B cell (primary cell): Measurements from ENCODE around the gene FYB2. TPM values are rescaled to one million over a fixed set of nuclear protein-coding genes. Genes with fewer than 3 reads are reported as not detected.

ENCODE experiments used
- ATAC-seq: fragments of 200-7000 bp; cut with Tn5 transposase; one replicate; pipeline ENCODE4 v1.10.0; 2021; ENCODE audit warnings: low read depth, mild to moderate bottlenecking, moderate number of reproducible peaks, moderate library complexity
- CTCF ChIA-PET: fragments of 350-600 bp; sonication (Branson Sonifier 250); formaldehyde crosslinking; loops from one replicate; lab custom pipeline; 2021; ENCODE audit warnings: antibody characterized with exemption, inconsistent platforms; lab: Charles Lee
- POLR2A ChIA-PET: fragments of 350-600 bp; sonication (Branson Sonifier 250); formaldehyde crosslinking; loops from one replicate; lab custom pipeline; 2021; ENCODE audit warnings: antibody characterized with exemption; lab: Charles Lee
- DNase-seq: peaks from one replicate; pipeline ENCODE4 v3.0.0; 2013
- H2AFZ ChIP-seq: 2 replicates; pipeline ENCODE4 v1.6.1; 2012; ENCODE audit warnings: mild to moderate bottlenecking, low read depth, low read length; ENCODE audit not compliant: insufficient read depth, poor library complexity, severe bottlenecking
- H3K27ac ChIP-seq, 2 donors: 1 replicate in 1 of 2; 2 replicates in 1 of 2; pipeline ENCODE4 v1.5.1; 2012 to 2013; ENCODE audit warnings: low read length in 2 of 2, mild to moderate bottlenecking in 2 of 2, moderate library complexity in 1 of 2
- H3K27me3 ChIP-seq, 4 experiments: fragments of 200-600 bp in 1 of 4; sonication (generic) in 1 of 4; replicated peaks in 1 of 4; 1 replicate in 2 of 4; 2 replicates in 2 of 4; pipeline versions ENCODE4 v1.6.1 to v1.7.0; 2013 to 2016; ENCODE audit warnings: low read length in 3 of 4, mild to moderate bottlenecking in 2 of 4, mixed read lengths in 1 of 4, moderate library complexity in 1 of 4; ENCODE audit not compliant: insufficient read depth in 4 of 4, control insufficient read depth in 3 of 4; ENCODE audit errors: control extremely low read depth in 1 of 4
- H3K36me3 ChIP-seq, 2 experiments: replicated peaks in 1 of 2; 1 replicate in 1 of 2; 2 replicates in 1 of 2; pipeline versions ENCODE4 v1.6.1 to v1.7.1; 2013; ENCODE audit warnings: low read length in 1 of 2; ENCODE audit not compliant: insufficient read depth in 2 of 2, control insufficient read depth in 1 of 2; ENCODE audit errors: control extremely low read depth in 1 of 2, extremely low read depth in 1 of 2
- H3K4me1 ChIP-seq, 2 donors: fragments of 200-600 bp in 1 of 2; sonication (generic) in 1 of 2; 1 replicate in 1 of 2; 2 replicates in 1 of 2; pipeline versions ENCODE4 v1.5.1 to v1.6.1; 2013 to 2017; ENCODE audit warnings: low read length in 2 of 2; ENCODE audit not compliant: control insufficient read depth in 2 of 2, insufficient read depth in 2 of 2
- H3K4me2 ChIP-seq: replicated peaks from 2 replicates; pipeline ENCODE3; 2012; ENCODE audit warnings: mild to moderate bottlenecking, low read depth, low read length; ENCODE audit not compliant: poor library complexity, severe bottlenecking
- H3K4me3 ChIP-seq, 5 experiments: fragments of 200-600 bp in 1 of 5; sonication (generic) in 1 of 5; 1 replicate in 3 of 5; 2 replicates in 2 of 5; pipeline versions ENCODE4 v1.5.1 to v1.7.0; 2011 to 2016; ENCODE audit warnings: low read length in 4 of 5, mild to moderate bottlenecking in 4 of 5, low read depth in 2 of 5, control low read depth in 1 of 5, moderate library complexity in 1 of 5; ENCODE audit not compliant: insufficient read depth in 1 of 5; ENCODE audit errors: control extremely low read depth in 1 of 5, extremely low read depth in 1 of 5
- H3K79me2 ChIP-seq: fragments of 200-600 bp; sonication (generic); one replicate; pipeline ENCODE4 v1.6.0; 2016; ENCODE audit warnings: low read length; ENCODE audit not compliant: control insufficient read depth, insufficient read depth
- H3K9ac ChIP-seq: fragments of 200-600 bp; sonication (generic); 2 replicates; pipeline ENCODE4 v1.6.1; 2017; ENCODE audit warnings: mild to moderate bottlenecking, low read length, moderate library complexity
- H3K9me3 ChIP-seq, 3 donors: one replicate each; pipeline versions ENCODE4 v1.6.1 to v1.7.1; 2013; ENCODE audit warnings: low read length in 2 of 3; ENCODE audit not compliant: control insufficient read depth in 2 of 3, insufficient read depth in 1 of 3; ENCODE audit errors: control extremely low read depth in 1 of 3
- H4K20me1 ChIP-seq: 2 replicates; pipeline ENCODE4 v1.6.0; 2012; ENCODE audit warnings: mild to moderate bottlenecking, low read length; ENCODE audit not compliant: insufficient read depth, control insufficient read depth, poor library complexity, severe bottlenecking
- H3K27ac Mint-ChIP-seq: one replicate; pipeline ENCODE4 v1.8.0; 2021; ENCODE audit warnings: mixed read lengths
- H3K27me3 Mint-ChIP-seq: one replicate; pipeline ENCODE4 v1.8.0; 2021; ENCODE audit warnings: mixed read lengths
- H3K4me1 Mint-ChIP-seq: one replicate; pipeline ENCODE4 v1.8.0; 2021; ENCODE audit warnings: mixed read lengths
- H3K4me3 Mint-ChIP-seq: one replicate; pipeline ENCODE4 v1.8.0; 2021; ENCODE audit warnings: mixed read lengths
- H3K9me3 Mint-ChIP-seq: one replicate; pipeline ENCODE4 v1.8.0; 2022; ENCODE audit warnings: mixed read lengths; ENCODE audit not compliant: insufficient read depth
- EZH2 ChIP-seq: IDR thresholded peaks from 2 replicates; pipeline ENCODE4 v1.6.1; 2012; ENCODE audit warnings: borderline replicate concordance, low read depth, mild to moderate bottlenecking, moderate library complexity, low read length; ENCODE audit not compliant: insufficient read depth, poor library complexity, severe bottlenecking
- WGBS: methylation state at CpG from one replicate; pipeline ENCODE4 v1.1.5; 2013; ENCODE audit warnings: missing lambda C conversion rate; ENCODE audit not compliant: insufficient coverage; 5-methylcytosine and 5-hydroxymethylcytosine counted together
- intact Hi-C: fragments of 100-400 bp; cut with micrococcal nuclease; formaldehyde crosslinking; loops from one replicate; pipeline ENCODE4 v1.10.0; 2022
- polyA plus RNA-seq: library from polyadenylated mRNA; depleted of rRNA; stranded (reverse); fragments of >200 nt; gene quantifications from 2 replicates; pipeline ENCODE4 v1.2.3, GENCODE V29; 2012
- total RNA-seq, 2 donors: library from RNA; stranded (reverse); fragments of 120-200 nt in 1 of 2; gene quantifications; 1 replicate in 1 of 2; 2 replicates in 1 of 2; pipeline versions ENCODE4 v1.2.3 to v1.2.4, GENCODE V29; 2013 to 2022
- TF ChIP-seq, protein P1 (sequence below): fragments of 200-600 bp; IDR thresholded peaks from one replicate; pipeline ENCODE4 v1.8.0; 2022; ENCODE audit warnings: antibody characterized with exemption, mild to moderate bottlenecking

The FYB2 gene
- total and polyA plus RNA-seq, 2 donors (not counting 1 experiment from before 2014, with no cell fraction given): not detected

DNA sequence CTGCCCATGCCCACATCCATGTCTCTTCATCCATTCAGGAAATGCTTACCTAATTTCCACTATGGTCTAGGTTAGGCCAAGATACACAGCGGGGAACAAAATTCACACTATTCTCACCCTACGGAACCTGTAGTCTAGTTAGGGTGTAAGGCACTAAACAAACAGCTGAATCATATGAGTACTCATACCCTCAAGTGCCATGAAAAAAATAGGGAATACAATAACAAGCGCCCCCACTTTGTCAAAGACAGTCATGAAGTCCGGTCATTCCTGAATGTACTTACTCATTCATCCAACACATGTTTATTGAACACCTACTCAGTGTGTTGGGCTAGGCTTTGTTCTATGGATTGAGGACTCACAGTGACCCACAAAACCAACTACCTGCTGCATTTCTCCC, 6.2 kb upstream of the FYB2 start:
- Mint-ChIP-seq H3K27ac (no peak overlapping the region), H3K4me3 (no peak overlapping the region), H3K4me1 (no peaks in the 10 kb centered on the region), H3K9me3 (no peaks in the 10 kb centered on the region), H3K27me3 (peaks cover 42% of the 10 kb centered on the region)
- no peaks in the 10 kb centered on the region for H3K4me1 ChIP-seq
- H3K79me2 ChIP-seq: no peaks in the 10 kb centered on the region
- H3K9ac ChIP-seq: no peak overlapping the region
- TF ChIP-seq EZH2: no peak
- TF ChIP-seq, protein P1, sequence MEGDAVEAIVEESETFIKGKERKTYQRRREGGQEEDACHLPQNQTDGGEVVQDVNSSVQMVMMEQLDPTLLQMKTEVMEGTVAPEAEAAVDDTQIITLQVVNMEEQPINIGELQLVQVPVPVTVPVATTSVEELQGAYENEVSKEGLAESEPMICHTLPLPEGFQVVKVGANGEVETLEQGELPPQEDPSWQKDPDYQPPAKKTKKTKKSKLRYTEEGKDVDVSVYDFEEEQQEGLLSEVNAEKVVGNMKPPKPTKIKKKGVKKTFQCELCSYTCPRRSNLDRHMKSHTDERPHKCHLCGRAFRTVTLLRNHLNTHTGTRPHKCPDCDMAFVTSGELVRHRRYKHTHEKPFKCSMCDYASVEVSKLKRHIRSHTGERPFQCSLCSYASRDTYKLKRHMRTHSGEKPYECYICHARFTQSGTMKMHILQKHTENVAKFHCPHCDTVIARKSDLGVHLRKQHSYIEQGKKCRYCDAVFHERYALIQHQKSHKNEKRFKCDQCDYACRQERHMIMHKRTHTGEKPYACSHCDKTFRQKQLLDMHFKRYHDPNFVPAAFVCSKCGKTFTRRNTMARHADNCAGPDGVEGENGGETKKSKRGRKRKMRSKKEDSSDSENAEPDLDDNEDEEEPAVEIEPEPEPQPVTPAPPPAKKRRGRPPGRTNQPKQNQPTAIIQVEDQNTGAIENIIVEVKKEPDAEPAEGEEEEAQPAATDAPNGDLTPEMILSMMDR: no peak
- H3K9me3 ChIP-seq: no peaks in the 10 kb centered on the region
- no peaks in the 10 kb centered on the region for H4K20me1 ChIP-seq
- intact Hi-C loops: no loop called here
- no peak overlapping the region for H2AFZ ChIP-seq
- H3K27ac ChIP-seq: no peak overlapping the region
- no peak overlapping the region for H3K4me3 ChIP-seq
- ChIA-PET CTCF (no interaction called here), POLR2A (no interaction called here)
- 78% methylated on average over 2 of the region's 4 CpGs for WGBS
- H3K36me3 ChIP-seq: no peaks in the 10 kb centered on the region
- ATAC-seq (no peak), DNase-seq (no peak)
- H3K4me2 ChIP-seq: no peak overlapping the region
- peaks cover 0 to 7% (median 4%) of the 10 kb centered on the region in 4 experiments for H3K27me3 ChIP-seq

DNA sequence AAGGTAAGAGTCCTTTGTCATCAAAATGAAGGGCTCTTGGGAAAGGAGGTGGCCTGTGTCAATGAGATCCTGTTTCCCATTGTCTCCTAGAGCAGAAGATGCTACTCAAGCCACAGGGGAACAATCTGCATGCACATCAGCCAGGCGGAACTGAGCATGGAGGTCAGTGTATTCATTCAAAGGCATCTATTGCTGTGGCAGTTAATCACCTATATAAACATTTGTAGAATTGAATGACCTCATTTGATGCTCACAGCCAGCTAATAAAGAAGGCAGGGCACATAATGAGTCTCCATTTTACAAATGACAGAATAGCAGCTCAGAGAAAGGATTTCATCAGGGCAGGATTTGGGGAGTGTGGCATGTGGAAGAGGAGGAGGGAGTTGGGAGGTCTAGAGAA, 5.7 kb upstream of the FYB2 start:
- Mint-ChIP-seq H3K27ac (no peak overlapping the region), H3K4me3 (no peak overlapping the region), H3K27me3 (peaks cover 39% of the 10 kb centered on the region), H3K9me3 (no peaks in the 10 kb centered on the region), H3K4me1 (no peaks in the 10 kb centered on the region)
- no peak for ATAC-seq
- H3K4me1 ChIP-seq: no peaks in the 10 kb centered on the region
- no peaks in the 10 kb centered on the region for H3K79me2 ChIP-seq
- intact Hi-C loops: loop anchor here (5.0 kb wide), 1 partner anchor 1878 kb away; no protein-coding TSS in a partner anchor
- H3K9me3 ChIP-seq: no peaks in the 10 kb centered on the region
- ChIA-PET POLR2A (no interaction called here), CTCF (interaction anchor here (1.0 kb wide), 1 partner anchor 13 kb away, joined by 3 read pairs; no protein-coding TSS in a partner anchor)
- H2AFZ ChIP-seq: no peak overlapping the region
- no CpG with 5 or more reads among the region's 1 CpG for WGBS
- H3K4me3 ChIP-seq: no peak overlapping the region
- DNase-seq: no peak
- H3K4me2 ChIP-seq: no peak overlapping the region
- TF ChIP-seq, protein P1: no peak
- TF ChIP-seq EZH2: no peak
- H4K20me1 ChIP-seq: no peaks in the 10 kb centered on the region
- no peak overlapping the region for H3K27ac ChIP-seq
- no peak overlapping the region for H3K9ac ChIP-seq
- no peaks in the 10 kb centered on the region for H3K36me3 ChIP-seq
- H3K27me3 ChIP-seq: peaks cover 0 to 7% (median 4%) of the 10 kb centered on the region in 4 experiments
